Stimulated activated CD8-positive, alpha-beta memory T cell treated with anti-CD3 and anti-CD28 coated beads, Interleukin-4, amount 100 ng/mL, for 4 hours (primary cell): ENCODE results near the gene INHBB.

ENCODE experiments used
- DNase-seq, 2 donors: peaks; one replicate each; pipeline ENCODE4 v3.0.0-alpha.2; 2020; ENCODE audit warnings: low read depth in 2 of 2, low spot score in 1 of 2

Gene INHBB

DNA sequence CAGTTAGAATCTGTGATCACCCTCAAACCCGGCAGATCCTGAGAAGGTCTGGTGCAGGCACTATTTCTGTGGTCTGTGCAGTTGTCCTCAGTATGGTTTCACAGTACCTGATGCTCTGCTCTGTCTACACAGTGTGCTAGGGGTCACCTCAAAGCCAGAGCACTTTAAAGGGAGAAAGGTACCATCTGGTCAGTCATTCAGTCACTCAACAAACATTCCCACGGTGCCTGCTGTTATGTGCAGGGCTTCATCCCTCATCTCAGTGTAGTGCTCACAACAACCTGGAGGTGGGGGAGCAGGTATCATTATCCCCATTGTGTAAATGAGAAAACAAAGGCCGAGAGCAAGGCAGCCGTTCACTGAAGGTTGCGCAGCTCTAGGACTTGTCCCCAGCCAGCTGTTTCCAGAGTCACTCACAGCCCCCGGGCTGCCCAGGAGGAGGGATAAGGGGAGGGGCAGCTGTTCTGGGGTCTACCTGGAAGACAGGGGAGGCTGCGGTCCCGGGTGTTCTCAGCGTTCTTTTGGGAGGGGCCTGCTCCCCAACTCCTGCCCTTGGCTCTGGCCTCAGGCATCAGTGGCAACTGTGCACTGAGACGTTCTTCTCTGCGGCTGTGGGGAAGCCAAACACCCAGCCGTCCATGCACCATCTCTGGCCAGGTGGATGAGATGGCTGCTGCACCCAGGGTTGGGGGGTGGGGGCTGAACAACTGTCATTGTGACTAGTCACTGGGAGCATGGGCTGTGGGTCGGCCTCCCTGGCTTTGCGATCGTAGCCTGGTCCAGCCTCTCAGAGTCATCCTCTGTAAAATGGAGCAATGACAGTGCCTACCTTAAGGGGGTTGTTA lies 9.2 kb downstream of the INHBB start:
- DNase-seq: no peak

DNA sequence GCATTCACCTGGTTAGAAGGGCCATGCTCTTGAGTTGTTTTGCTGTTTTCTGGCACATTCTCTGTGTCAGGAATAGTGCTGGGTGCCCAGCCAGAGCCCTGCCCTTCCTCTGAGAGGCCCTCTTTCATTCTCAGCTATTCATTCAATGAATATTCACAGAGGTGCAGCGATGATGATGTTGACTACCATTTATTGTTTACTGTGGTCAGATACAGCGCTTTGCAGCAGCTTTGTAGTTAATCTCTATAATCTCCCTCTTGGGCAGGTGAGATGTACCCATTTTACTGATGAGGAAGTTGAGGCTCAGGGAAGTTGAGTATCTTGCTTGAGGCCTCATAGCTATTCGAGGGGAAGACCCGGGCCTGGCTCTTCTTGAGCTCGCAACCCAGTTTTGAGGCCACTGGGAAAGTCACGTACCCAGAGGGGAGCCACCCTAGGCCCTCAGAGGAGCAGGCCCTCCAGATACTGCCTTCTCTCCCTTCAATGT lies 9.9 kb downstream of the INHBB start:
- DNase-seq: no peak

DNA sequence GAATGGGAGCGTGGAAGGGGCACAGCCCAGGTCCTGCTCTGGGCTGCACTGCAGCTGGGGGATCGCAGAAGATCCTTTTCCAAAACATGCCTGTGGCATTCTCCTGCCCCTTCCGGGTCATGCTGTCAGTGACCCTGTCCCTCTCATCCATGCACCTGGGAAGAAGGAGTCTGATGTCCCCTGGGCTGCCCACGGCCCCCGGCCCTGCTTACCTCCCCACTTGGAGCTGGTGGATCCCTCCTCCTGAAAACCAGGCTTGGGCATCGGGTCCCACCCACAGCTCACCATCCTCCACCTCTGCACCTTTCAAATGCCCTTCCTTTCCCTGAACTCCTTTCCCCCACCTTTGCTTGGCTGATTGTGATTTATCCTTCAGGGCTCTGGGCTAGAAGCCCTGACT lies 11.8 kb downstream of the INHBB start:
- no peak for DNase-seq

DNA sequence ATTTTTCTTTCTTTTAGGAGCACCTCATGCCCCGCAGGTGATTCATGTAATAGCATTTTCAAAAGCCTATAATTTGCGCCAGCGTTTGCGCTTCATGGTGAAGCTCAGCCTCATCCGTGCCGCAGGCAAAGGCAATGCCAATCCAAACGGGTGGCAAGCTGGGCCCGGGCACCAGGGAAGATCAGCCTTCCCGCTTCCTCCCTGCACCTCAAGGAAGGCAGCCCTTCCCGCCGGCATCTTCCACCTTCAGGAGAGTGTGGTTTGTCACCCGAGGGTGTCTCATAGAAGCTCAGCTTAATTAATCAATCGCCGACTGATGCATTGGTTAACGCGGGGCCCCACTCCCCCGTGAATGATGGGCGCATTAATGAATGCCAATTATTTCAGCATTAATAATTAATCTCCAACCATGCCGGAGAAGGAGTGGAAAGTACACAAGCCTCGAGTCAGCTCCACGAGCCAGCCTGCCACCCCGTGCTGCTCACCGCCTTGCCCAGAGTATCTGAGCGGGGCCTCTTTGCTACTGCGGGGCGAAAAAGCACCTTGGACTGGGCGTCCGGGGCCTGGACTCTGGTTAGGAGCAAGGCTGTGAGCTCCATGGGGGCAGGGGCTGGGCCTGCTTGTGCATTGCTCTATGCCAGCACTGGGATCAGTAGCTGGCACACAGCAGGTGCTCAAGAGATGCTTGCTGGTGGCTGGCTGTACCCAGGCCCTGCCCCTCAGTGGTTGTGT lies 13.0 kb downstream of the INHBB start:
- no peak for DNase-seq

DNA sequence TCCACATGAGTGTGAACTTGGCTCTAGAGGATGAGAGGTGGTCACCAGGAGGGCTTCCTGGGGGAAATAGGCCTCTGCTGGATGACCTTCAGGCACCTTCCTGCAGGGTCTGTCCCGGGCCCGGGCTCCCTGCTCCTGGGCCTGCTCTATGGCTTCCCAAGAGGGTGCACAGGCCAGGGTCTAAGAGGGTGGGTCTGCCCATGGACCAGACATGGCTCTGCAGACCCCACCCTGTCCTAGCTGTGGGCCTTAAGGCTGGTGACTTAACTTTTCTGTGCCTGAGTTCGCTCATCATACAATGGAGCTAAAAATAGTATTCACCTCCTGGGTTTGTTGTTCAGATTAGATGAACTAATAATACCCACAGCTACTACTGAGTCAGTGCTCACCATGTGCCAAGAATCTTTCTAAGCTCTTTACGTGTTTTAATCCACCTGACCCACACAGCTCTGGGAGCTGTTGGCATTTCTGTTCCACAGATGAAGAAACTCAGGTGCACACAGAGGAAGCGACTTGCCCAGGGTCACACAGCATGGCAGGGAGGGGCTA lies 14.4 kb downstream of the INHBB start:
- DNase-seq: no peak

DNA sequence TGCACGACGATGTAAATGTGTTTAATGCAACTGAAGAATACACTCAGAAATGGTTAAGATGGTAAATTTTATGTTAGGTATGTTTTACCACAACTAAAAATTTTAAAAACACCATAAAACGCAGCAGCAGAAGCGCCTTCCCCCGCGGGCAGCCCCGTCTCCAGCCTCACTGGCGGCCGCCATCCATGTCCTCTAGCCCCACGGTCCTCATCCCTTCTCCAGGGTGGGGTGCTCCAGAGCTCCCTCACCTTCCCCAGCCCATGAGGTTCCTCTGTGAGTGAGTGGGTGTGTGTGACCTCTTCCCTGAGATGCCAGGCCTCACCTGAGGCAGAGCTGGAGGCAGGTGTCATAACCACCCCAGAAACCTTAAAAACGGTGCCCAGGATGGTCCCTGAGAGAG lies 17.0 kb downstream of the INHBB start:
- DNase-seq: no peak

DNA sequence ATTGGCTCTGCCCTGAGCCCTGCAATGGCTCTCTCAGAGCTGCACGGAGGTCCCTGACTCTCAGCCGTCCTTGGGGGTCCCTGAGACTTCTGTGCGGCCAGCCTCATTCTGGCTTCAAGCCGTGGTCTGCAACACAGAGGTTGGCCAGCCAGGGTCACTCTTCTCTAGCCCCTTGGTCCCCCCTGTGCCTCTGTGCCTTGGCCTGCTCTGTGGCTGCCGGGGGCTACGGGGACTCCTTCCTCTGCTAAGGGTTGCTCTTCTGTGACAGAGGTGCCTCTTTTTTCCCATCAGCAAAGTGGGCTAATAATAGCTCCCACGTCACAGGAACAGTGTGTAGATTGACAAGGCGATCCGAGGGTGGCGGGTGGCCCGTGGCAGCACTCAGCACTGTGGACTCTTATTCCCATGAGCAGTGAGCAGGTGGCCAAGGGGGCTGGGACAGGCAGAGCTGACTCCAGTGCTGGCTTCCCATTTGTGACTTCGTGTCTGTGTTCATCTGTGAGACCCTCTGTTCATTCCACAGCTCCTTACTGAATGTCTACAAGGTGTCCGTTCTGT lies 19.4 kb downstream of the INHBB start:
- no peak for DNase-seq

DNA sequence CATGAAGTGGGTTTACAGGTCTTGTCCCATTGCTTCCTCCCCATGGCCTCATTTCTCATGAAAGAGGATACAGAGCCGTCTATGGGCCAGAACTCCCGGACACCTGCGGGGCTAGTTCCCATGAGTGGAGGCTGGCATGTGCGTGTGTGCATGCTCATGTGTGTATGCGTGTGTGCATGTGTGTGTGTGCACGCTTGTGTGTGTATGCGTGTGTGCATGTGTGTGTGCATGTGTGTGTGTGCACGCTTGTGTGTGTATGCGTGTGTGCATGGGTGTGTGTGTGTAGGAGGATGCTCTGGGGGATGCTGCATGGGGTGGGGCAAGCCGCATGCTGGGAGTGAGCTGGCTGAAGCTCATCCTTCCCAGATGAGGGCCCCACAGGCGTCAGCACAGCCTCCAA lies 20.8 kb downstream of the INHBB start:
- DNase-seq: no peak

DNA sequence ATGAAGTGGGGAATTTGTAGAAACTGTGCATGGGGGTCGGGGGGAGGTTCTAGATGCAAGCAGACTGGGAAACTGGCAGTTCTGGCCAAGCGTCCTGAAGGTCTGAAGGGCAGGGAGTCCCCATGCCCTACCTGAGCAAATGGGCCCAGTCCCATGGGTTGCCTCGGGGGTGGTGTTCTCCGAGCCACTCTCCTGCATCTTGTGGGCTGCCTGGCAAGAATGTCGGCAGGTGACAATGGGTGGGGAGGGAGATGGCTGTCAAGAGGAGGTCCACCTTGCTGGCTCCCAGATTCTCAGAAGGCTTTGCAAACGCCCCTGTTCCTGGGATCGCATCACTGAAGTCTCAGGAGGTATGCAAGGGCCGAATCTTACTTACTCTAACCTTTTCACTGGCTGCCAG lies 21.3 kb downstream of the INHBB start:
- DNase-seq: no peak

DNA sequence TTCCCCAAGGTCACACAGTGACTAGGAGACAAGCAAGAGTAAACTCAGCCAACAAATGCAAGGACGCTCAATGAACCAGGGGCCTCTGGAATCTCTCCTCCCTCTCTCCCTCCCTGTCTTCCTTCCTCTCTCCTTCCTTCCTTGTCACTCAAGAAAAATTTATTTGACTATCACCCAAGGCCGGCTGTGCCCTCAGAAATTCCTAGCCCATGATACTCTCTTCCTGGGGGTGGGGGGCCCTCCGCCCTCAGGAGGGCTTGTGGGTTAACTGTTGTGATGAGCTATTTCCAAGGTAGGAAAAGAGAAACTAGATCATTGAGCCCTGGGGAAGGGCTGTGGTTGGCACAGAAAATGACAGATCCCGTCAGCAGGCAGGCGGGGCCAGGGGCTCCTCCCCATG lies 21.7 kb downstream of the INHBB start:
- DNase-seq: no peak

DNA sequence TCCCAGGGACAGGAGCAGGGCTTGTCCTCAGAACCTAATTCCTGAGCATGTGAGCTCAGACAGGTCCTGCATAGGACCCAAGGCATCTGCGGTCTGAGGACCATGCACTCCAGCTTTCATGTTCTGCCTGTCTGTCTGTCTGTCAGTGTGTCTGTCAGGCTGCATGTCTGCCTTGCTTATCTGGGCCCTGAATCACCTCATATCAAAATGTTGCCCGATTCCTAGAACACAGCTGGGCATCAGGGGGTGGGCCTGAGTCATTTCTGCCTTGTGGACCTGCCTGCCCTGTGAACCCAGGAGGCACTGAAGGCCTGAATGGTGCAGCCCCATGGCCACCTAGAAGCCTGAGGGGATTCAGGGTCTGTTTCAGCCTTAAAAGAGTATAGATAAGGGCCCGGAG lies 22.1 kb downstream of the INHBB start:
- no peak for DNase-seq

DNA sequence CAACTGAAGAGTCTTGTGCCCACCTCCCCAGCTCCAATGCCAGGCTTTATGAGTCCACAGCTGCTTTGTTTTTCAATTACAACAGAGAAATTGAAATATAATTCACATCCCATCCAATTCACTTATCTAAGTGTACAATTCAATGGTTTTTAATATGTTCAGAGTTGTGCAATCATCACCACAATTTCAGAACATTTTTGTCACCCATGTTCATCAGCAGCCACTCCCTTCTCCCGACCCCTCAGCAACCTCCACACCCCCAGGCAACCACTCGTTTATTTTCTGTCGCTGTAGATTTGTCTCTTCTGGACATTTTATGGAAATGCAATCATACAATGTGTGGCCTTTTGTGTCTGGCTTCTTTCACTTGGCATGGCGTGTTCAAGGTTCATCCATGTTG lies 23.3 kb downstream of the INHBB start:
- DNase-seq: no peak

DNA sequence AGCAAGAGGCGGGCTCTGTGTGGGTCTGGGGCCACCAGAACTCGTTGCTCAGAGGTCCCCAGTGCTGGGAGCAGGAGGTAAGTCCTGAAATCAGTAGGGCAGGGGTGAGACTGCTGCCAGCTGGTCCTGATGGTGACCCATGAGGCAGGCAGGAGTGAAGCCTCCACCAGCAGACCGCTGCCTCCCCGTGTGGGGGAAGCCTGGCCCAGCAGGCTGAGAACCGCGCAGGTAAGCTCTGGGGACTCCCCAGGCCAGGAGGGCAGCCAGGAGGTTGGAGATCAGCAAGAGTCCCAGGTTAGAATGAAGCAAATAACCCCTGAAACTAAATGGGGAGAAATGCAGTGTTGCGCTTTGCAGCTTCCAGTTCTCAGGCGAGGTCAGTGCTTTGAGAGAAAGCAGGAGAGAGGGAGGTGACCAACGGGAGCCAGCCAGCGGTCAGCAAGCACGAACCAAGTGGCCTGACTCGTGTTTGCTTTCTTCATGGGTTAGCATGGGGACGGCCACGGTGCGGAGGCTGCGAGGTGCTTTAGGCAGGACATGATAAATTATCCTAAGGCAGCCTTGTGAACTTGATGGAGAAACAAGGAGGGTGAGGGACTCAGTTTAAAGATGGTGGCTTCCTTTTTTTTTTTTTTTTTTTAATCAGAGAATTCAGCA lies 26.2 kb downstream of the INHBB start:
- DNase-seq: no peak

DNA sequence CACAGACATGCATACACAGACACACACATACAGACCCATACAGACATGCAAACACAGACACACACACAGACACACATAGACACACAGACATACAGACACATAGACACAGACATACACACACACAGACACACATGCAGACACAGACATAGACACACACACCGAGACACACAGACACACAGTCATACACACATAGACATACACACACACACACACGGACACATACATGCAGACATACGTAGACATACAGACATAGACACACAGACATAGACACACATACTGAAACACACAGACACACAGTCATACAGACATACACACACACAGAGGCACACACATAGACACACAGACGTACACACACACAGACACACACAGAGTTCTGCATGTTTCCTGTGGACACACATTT lies 26.9 kb downstream of the INHBB start:
- DNase-seq: no peak

DNA sequence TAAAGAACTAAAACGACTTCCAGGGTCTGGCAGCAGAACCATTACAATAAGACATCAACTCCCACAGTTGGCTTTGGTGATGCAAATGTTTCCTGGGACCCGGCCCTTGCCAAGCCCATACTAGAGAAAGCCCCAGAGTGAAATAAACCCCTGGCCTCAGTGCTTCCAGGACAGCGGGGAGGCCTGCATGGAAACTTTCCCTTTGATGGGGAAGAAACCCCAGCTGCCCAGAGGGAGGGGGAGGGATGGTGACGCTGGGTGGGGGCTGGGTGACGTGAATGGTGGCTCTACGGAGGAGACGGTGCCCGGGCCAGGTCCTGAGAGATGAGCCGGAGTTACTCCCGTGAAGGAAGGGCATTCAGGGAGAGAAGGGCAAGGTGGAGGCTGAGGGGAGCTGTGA lies 27.5 kb downstream of the INHBB start:
- DNase-seq: no peak

DNA sequence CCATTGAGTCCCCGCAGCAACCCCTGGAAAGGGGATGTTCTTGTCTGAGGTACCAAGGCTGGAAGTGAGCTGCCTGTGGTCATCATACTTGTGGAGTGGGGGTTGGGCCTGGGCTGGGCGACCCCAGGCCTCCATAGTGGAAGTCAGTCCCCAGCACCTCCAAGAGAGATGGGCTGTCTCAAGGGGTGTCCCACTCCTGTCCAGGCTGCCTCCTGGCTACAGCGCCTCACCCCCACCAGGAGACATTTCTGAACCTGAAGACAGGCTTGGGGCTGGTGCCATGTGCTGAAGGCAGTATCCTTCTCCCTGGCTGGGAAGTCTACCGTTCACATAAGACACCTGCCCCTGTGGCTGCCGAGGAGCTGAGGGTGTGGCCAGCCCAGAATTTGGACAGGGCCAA lies 28.9 kb downstream of the INHBB start:
- DNase-seq: no peak

DNA sequence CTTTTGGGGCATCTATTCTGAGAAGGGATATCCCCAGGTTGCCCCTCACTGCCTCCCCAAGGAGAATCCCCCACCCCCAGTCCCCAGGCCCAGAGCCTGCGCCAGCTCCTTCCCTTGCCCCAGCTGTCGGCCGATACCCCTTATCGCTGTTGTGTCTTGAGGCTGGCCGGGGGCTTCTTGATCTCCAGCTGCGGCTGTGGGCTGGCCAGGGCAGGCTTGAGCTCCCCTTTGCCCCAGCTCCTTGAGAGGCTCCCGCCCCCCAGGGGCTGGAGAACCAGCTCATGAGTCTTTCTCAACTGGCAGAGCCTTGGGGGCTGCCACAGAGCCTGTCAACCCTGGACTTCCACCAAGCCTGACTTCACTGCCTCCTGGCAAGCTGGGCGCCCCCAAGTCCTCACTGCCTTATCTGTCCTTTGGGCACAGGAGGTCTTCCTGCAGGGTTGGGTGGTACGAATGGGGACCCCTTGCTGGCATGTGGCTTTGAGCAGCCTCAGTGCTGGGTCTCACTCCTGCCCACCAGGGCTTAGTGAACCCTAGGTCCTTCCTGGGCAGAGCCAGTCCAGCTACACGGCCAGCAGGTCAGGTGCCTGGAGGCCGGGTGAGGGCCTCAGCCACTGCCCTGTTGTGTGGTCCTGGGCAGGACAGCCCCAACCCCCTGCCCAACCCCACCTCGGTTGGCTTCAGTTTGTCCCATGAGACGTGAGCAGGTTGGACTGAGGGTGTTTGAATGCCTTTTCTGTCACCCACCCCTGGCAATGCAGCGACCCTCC lies 29.5 kb downstream of the INHBB start:
- no peak for DNase-seq

DNA sequence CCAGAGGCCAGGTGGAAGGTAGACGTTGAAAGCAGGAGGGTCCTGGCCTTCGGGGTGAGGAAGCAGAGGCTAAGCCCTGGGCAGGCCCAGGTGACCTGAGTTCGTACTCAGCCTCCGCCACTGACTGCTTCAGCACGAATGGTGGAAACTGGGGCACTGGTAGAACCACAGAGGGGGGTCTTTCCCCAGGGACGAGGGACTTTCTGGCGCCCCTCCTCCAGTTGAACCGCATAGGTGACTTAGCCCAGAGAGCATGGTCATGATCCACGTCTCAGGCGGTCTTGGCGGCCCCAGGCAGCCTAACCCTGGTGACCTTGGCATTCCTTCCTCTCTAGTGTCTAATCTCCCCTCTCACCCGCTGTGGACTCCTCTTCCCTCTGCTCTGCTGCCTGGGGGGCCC lies 30.2 kb downstream of the INHBB start:
- DNase-seq: no peak

DNA sequence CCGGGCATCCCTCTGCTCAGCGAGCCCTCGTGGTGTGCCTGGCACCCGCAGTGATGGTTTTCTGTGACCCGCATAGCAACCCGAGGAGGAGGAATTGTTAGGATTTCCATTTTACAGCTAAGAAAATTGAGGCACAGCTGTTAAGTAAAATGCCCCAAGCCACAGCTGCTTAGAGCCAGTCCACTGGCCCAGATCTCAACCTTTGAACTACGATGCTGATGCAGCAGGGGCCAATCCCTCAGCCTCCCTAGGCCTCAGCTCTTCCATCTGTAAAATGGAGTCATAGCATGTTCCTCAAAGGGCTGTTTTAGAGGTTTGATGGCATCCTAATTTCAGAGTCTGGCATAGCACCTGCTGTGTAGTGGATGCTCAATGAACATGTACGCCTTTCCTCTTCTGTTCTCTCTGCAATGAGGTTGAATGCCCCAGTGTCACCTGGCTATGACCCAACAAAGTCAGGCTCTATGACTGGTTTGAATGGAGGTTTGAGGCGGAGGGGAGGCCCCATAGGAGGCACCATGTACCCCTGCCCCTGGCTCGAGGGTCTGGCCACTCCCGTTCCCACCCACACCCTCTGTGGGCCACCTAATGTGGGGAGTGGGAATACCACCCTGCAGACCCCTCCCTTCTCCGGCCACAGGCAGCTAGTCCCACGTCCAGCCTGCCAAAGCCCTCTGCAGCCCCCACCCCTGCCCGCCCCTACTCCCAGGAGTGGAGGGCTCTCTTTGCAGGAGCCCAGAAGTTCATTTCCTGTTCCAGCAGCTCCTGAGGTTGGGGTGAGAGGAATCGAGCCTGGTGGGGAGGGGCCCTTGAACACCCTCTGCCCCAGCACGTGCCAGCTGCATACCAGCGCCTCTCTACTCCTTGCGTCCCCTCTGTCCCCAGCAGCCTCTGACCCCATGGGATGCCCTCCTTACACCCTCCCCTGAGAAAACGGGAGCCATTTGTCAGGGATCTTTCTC lies 31.0 kb downstream of the INHBB start:
- no peak for DNase-seq

DNA sequence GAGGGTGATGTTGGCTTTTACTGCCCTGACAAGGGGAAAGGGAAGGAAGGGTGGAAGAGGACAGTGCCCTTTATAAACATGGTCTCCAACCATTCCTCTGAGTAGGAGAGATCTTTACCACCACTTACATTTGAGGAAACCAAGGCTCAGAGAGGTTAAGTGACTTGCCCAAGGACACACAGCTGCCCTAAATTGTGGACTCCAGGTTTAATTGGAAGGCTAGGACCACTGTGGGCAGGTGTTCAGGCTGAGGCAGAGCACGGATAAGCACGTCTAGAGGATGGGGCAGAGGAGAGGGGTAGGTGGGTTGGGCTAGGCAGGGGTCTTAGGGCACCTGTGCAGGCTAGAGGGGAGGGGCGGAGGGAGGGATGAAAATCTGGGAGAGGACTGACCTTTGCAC lies 32.7 kb downstream of the INHBB start:
- DNase-seq: no peak
